Stimulated activated CD4-positive, alpha-beta T cell treated with anti-CD3 and anti-CD28 coated beads, TNF-alpha, amount 100 ng/mL, for 48 hours (primary cell): ENCODE results near the gene GLYR1.

Experiments used
- DNase-seq, 3 donors: peaks; one replicate each; pipeline ENCODE4 v3.0.0-alpha.2; 2020; ENCODE audit warnings: low read depth in 3 of 3

GLYR1 gene

GRCh38 chr16:4806280-4806679 lies 40.8 kb downstream of the GLYR1 start:
- DNase-seq, result no peak

DNA sequence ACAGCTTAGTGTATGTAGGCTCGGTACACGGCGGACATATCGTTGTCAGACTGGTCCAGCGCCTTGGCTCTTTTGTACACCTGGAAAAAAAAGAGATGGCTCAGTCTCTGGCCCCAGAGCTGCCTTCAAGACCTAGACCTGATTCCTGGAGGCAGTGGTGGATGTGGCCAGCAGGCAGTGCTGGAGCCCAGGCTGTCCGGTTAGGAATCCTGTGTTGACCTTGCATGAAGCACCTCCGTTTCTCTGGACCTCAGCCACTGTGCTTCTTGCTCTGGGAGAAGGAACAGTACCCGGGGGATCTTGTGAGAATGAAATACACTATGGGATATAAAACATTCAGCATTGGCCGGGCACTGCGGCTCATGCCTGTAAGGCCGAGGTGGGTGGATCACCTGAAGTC lies 41.9 kb downstream of the GLYR1 start:
- no peak for DNase-seq

DNA sequence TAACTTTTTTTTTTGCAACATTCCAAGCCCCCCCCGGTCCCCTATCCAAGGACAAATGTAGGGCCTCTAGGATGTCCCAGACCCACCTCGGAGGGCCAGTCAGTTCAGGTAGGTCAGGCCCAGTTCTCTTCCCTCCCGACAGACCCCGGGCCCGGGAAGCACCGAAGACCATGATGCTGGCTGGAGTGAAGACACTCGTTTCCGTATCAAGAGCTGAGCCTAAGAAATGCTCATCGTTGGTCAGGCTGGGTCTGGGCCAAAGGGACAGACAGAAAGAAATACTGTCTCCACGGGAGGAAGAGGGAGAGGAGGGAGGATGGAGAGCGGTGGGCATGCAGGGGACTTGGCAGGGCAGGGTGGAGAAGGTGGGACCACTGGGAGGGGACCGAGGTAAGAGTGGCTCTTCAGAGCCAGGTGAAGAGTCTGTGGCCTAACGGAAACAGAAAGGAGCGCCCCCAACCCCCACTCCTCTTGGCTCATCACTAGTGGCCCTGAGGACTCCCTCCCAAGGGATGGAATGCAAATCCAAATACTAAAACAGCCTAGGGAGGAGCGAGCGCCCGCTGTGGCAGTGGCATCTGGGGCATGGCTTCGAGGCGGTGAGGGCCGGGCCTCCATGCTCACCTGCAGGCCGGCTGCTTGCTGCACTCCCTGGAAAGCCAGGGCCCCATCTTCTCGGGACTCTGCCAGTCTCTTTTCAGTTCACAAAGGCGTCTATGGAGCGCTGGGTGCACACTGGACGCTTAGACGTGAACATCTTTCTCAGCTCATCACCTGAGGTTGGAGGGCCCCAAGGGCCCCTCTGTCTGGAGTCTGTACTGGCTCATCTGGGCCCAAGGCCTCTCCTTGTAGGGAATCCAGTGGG lies 43.0 kb downstream of the GLYR1 start:
- DNase-seq, result no peak

GRCh38 chr16:4803401-4803844 lies 43.7 kb downstream of the GLYR1 start:
- DNase-seq, result no peak

GRCh38 chr16:4802659-4803287 lies 44.3 kb downstream of the GLYR1 start:
- DNase-seq, result peak; percentile 71 to 93 (median 73)

GRCh38 chr16:4801962-4802658 lies 45.0 kb downstream of the GLYR1 start, which contains the start of gene ROGDI:
TSS of gene ROGDI (minus strand) at chr16:4802633. CDS start at chr16:4802571, 62 bp downstream.
- peak; percentile 39 to 65 (median 46) for DNase-seq

- DNase-seq, result no peak
Measured at GRCh38 chr16:4801051-4801961, 45.8 kb downstream of the GLYR1 start.

GRCh38 chr16:4800290-4801041 lies 46.6 kb downstream of the GLYR1 start:
- DNase-seq, result no peak

DNA sequence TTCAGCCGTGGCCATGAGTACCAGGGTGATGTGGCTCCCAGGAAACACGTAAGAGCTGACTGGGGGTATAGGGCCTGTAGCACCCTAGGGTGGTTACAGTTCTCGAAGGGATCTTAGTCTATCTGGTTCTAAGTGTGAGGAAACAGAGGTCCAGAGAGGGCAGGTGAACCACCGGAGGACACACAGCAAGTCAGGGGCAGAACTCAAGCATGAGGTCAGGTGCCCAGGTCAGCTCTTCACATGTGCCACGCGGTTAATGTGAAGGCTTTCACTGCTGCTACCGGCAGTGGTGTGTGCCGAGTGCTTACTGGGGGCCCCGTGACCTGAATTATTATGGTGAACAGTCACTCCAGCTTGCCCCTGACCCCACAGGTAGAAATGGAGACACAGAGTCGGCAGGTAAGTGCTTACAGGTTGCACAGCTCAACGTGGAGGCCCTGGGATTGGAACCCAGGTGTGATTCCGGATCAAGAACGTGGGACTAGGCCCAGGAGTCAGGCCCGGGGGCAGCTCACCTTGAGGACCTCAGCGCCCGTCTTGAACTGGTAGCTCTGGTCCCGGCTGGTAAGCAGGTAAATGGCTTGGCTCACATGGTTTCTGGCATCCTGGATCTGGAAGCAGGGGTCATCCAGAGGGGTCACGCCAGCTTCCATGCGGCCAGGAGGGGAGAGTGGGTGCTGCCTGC lies 47.8 kb downstream of the GLYR1 start:
- no peak for DNase-seq

- DNase-seq, result no peak
Measured at GRCh38 chr16:4798456-4798855, 48.6 kb downstream of the GLYR1 start.

DNA sequence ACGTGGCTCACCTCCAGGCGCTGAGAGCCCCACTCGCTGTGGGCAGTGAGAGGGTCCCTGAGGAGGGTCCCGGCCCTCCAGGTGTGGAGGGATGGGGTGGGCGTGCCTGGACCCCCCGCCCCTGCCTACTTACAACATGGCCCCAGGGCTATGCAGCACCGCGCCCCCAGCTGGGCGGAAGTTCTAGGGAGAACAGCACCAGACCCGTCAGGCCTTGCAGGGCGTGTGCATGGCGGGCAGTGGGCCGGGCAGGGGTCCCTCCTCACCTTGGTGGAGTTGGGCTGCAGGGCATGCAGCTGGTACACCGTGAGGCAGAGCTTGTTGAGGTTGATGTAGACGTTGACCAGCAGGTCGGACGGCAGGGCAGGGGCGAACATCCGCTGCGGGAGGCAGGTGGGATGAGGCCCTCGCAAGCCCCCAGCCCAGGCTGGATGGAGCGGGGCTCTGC lies 49.3 kb downstream of the GLYR1 start:
- no peak for DNase-seq

GRCh38 chr16:4796982-4797804 lies 49.9 kb downstream of the GLYR1 start:
- DNase-seq, result no peak

DNA sequence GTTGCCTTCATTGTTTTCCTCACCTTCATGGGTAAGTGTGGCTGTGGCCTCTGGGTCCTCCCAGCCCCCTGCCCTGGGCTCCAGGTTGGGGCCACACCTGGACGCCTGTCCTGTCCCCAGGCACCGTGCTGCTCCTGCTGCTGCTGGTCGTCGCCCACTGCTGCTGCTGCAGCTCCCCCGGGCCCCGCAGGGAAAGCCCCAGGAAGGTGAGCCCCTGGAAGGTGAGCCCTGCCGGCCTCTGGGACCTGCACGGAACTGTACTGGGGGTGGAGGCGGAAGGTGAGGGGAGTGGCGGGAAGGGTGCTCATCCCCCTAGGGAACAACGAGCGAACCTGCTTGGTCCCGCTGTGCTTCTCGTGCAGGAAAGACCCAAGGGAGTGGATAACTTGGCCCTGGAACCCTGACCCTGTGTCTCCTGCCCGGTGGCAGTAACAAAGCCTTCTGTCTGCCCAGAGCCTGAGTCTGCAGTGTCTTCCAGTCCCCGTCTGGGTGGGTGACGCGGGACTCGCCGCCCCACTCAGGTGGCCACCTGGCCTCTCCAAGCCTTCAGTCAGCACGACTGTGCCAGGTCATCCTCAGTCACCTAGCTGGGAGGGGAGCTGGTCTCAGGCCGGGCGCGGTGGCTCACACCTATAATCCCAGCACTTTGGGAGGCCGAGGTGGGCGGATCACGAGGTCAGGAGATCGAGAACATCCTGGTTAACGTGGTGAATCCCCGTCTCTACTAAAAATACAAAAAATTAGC lies 51.1 kb downstream of the GLYR1 start:
- no peak for DNase-seq

- no peak for DNase-seq
Measured at GRCh38 chr16:4795181-4795827, 51.8 kb downstream of the GLYR1 start, which contains the start of gene SMIM22. TSS of gene SMIM22 (plus strand) at chr16:4795369. CDS start at chr16:4795735, 366 bp downstream.

GRCh38 chr16:4792951-4793513 lies 54.1 kb downstream of the GLYR1 start:
- no peak for DNase-seq

DNA sequence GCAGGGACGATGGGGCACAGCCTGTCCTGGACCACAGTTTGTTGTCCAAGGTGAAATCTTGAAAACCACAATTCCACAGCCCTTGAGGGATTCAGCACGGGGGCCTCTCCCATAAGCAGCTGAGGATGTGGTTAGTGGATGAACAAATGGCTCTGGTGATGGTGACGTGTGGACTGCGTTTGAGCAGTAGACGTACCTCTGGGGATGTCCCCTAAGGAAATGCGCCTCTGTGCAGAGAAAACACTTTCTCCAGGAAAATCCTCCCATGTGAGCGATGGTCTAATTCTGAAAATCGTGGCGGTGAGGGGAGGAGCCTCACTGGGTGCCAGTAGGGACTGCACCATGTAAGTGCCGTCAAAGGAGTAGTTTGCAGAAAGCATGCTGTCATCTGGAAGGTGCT lies 56.2 kb downstream of the GLYR1 start:
- no peak for DNase-seq

GRCh38 chr16:4790261-4790660 lies 56.8 kb downstream of the GLYR1 start:
- no peak for DNase-seq
